Nephron progenitor cell (in vitro differentiated cells): ENCODE measurements around the gene FRMPD4.

Experiments used
- DNase-seq: peaks from one replicate; pipeline ENCODE4 v3.0.0; 2021
- H3K27ac Mint-ChIP-seq: 2 replicates; pipeline ENCODE4 v1.8.0; 2021; ENCODE audit warnings: mild to moderate bottlenecking, moderate library complexity, mixed read lengths
- H3K27me3 Mint-ChIP-seq: 2 replicates; pipeline ENCODE4 v1.8.0; 2021; ENCODE audit warnings: mild to moderate bottlenecking, low read depth, mixed read lengths; ENCODE audit not compliant: poor library complexity
- H3K36me3 Mint-ChIP-seq: 2 replicates; pipeline ENCODE4 v1.8.0; 2021; ENCODE audit warnings: low read depth, mixed read lengths
- H3K4me1 Mint-ChIP-seq: 2 replicates; pipeline ENCODE4 v1.8.0; 2021; ENCODE audit warnings: mixed read lengths
- H3K4me3 Mint-ChIP-seq: 2 replicates; pipeline ENCODE4 v1.8.0; 2021; ENCODE audit warnings: mild to moderate bottlenecking, moderate library complexity, mixed read lengths
- H3K9me3 Mint-ChIP-seq: 2 replicates; pipeline ENCODE4 v1.8.0; 2021; ENCODE audit warnings: mild to moderate bottlenecking, moderate library complexity, mixed read lengths
- TF ChIP-seq, protein P1 (sequence below): fragments of 200-600 bp; sonication (generic); IDR thresholded peaks from 2 replicates; pipeline ENCODE4 v1.5.0; 2021; ENCODE audit warnings: antibody characterized with exemption

Gene FRMPD4

DNA sequence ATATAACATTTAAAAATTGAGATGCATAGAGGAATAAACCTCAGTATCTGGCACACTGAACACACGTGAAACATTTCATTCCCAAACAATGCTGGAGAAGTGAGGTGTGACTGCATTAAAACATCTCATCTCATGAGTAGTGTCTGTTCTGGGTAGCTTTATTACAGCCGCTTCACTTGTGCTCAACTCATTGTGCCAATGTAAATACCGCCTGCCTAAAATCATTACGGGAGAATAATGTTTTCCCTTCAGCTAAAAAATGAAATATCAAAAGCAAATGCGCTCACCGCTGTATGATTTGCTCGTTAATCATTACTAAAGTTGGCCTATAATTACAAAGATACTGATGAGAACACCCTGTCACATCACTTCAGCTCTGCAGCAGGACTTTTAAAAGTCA, 542.8 kb downstream of the FRMPD4 start:
- Mint-ChIP-seq H3K27me3 (peaks cover 6% of the 10 kb centered on the region), H3K27ac (no peak overlapping the region), H3K36me3 (no peaks in the 10 kb centered on the region), H3K4me3 (no peak overlapping the region), H3K9me3 (peaks cover 26% of the 10 kb centered on the region), H3K4me1 (no peaks in the 10 kb centered on the region)
- TF ChIP-seq, protein P1, sequence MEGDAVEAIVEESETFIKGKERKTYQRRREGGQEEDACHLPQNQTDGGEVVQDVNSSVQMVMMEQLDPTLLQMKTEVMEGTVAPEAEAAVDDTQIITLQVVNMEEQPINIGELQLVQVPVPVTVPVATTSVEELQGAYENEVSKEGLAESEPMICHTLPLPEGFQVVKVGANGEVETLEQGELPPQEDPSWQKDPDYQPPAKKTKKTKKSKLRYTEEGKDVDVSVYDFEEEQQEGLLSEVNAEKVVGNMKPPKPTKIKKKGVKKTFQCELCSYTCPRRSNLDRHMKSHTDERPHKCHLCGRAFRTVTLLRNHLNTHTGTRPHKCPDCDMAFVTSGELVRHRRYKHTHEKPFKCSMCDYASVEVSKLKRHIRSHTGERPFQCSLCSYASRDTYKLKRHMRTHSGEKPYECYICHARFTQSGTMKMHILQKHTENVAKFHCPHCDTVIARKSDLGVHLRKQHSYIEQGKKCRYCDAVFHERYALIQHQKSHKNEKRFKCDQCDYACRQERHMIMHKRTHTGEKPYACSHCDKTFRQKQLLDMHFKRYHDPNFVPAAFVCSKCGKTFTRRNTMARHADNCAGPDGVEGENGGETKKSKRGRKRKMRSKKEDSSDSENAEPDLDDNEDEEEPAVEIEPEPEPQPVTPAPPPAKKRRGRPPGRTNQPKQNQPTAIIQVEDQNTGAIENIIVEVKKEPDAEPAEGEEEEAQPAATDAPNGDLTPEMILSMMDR, result no peak
- no peak for DNase-seq

DNA sequence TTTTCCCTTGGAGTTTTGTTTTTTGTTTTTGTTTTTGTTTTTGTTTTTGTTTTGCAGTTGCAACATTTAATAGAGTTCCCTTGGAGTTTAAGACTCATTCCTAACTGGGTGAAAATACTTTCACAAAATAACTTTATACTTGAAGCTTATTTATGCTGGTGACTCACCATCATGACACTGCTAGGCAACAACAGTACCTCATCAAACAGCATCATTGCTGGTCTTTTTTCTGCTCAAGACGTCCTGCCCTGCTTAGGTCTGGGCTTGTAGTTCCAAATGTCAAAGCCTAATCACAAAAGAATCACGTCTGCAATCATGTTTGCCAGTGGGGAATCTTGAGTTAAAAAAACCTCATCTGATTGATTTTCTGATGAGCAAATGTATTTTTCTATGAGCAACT, 547.3 kb downstream of the FRMPD4 start:
- Mint-ChIP-seq H3K4me3 (no peak overlapping the region), H3K4me1 (no peaks in the 10 kb centered on the region), H3K36me3 (no peaks in the 10 kb centered on the region), H3K9me3 (peaks cover 20% of the 10 kb centered on the region), H3K27ac (no peak overlapping the region), H3K27me3 (peaks cover 9% of the 10 kb centered on the region)
- TF ChIP-seq, protein P1, result no peak
- DNase-seq, result no peak

DNA sequence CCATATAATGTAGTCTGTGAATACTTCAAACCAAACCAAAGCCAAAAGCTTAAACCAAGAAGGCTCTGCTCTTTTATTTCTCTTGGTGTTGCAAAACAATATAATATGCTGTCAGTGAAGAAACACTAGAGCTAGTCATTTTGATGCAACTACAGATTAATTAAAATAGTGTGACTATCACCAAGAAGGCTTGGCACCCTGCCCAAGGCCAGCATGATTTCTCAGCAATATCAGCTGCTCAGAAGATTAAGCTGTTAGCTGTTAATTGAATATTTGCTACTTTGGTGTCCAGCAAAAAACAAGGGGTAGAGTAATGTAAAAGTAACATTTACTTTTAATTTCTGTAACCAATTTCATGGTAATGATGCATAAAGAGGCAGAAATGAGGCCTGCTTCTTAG, 548.1 kb downstream of the FRMPD4 start:
- no peak for DNase-seq
- TF ChIP-seq, protein P1, result no peak
- Mint-ChIP-seq H3K27ac (no peak overlapping the region), H3K27me3 (peaks cover 9% of the 10 kb centered on the region), H3K9me3 (peaks cover 17% of the 10 kb centered on the region), H3K4me1 (no peaks in the 10 kb centered on the region), H3K4me3 (no peak overlapping the region), H3K36me3 (no peaks in the 10 kb centered on the region)

DNA sequence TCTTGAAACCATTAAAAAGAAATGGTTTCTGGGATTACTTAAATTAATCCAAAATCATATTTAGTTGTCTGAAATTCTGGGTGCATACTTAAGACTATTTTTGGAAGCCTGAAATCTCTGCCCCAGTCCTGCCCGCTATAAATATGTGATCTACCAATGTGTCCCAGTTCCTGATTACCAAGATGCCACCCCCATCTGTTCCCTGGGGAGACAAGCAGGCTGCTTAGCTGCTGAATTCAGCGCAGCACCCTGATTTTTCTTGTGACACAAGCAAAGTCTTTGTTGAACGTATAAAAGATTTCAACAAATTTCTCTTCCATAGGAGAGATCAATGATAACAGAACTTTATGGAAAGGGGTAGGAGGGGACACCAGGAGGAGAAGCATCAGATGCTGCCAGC, 552.4 kb downstream of the FRMPD4 start:
- Mint-ChIP-seq H3K9me3 (peaks cover 27% of the 10 kb centered on the region), H3K4me1 (no peaks in the 10 kb centered on the region), H3K36me3 (no peaks in the 10 kb centered on the region), H3K27ac (no peak overlapping the region), H3K4me3 (no peak overlapping the region), H3K27me3 (peaks cover 3% of the 10 kb centered on the region)
- no peak for DNase-seq
- TF ChIP-seq, protein P1, result no peak

DNA sequence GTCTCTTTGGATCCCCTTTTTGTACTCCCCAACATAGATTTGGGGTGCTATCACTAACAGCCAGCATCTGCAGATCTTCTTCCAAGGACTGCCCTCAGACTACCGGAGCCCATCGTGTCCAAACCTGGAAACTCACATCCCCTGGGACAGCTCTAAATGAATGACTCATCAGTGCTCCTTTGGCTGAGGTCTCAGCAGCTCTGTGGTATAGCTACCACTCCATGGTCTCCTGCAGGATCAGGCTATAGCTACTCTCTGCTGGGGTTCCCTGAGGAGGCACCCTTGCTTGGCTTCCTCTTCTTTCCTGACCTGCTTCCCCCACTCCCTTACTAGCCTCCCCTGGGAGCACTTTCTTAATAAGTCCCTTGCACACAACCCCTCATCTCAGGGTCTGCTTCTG, 555.5 kb downstream of the FRMPD4 start:
- Mint-ChIP-seq H3K4me3 (no peak overlapping the region), H3K27ac (no peak overlapping the region), H3K36me3 (no peaks in the 10 kb centered on the region), H3K4me1 (no peaks in the 10 kb centered on the region), H3K9me3 (peaks cover 23% of the 10 kb centered on the region), H3K27me3 (peaks cover 3% of the 10 kb centered on the region)
- TF ChIP-seq, protein P1, result no peak
- no peak for DNase-seq

DNA sequence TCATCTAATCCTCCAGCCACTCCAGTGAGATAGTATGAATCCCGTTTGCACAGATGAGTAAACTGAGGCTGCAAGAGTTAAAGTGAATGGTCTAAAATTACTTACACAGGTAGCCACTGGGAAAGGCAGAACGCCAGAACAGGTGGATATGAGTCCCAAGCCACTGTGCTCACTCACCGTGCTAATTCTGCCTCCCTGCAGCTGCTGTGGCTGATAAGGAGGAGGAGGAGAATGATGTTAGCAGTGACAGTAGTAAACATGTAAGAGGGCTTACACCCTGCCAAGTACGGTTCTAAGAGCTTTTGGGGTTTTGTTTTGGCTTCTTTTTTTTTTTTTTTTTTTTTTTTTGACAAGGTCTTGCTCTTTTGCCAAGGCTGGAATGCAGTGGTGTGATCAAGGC, 562.5 kb downstream of the FRMPD4 start:
- Mint-ChIP-seq H3K4me3 (no peak overlapping the region), H3K27me3 (peaks cover 9% of the 10 kb centered on the region), H3K4me1 (no peaks in the 10 kb centered on the region), H3K36me3 (no peaks in the 10 kb centered on the region), H3K9me3 (peaks cover 30% of the 10 kb centered on the region), H3K27ac (no peak overlapping the region)
- TF ChIP-seq, protein P1, result no peak
- no peak for DNase-seq
